Activated T-cell treated with anti-CD3 and anti-CD28 coated beads, Interleukin-2, amount 50 U/mL, for 4 hours (primary cell): ENCODE measurements around the gene XPO4. TPM values are rescaled to one million over a fixed set of nuclear protein-coding genes. Genes with fewer than 3 reads are reported as not detected.

ENCODE experiments used
- ATAC-seq, 2 donors: fragments of 200-7000 bp; cut with Tn5 transposase; one replicate each; pipeline ENCODE4 v1.10.0; 2021
- DNase-seq: peaks from one replicate; pipeline ENCODE4 v3.0.0-alpha.2; 2020
- H3K27me3 Mint-ChIP-seq: one replicate; pipeline ENCODE4 v1.8.0; 2021; ENCODE audit warnings: low read depth, mixed read lengths
- H3K36me3 Mint-ChIP-seq: one replicate; pipeline ENCODE4 v1.8.0; 2022; ENCODE audit warnings: mixed read lengths; ENCODE audit not compliant: insufficient read depth
- H3K4me1 Mint-ChIP-seq: one replicate; pipeline ENCODE4 v1.8.0; 2021; ENCODE audit warnings: low read depth, mixed read lengths
- H3K4me3 Mint-ChIP-seq: one replicate; pipeline ENCODE4 v1.8.0; 2021; ENCODE audit warnings: mild to moderate bottlenecking, moderate library complexity, mixed read lengths
- H3K9me3 Mint-ChIP-seq: one replicate; pipeline ENCODE4 v1.8.0; 2021; ENCODE audit warnings: mixed read lengths
- total RNA-seq, 3 donors: library from RNA; stranded (reverse); gene quantifications; one replicate each; pipeline ENCODE4 v1.2.1, GENCODE V29; 2021

XPO4 gene
- total RNA-seq, 3 donors from 2014 or later: 31.6 to 38.5 (median 38.1) TPM

DNA sequence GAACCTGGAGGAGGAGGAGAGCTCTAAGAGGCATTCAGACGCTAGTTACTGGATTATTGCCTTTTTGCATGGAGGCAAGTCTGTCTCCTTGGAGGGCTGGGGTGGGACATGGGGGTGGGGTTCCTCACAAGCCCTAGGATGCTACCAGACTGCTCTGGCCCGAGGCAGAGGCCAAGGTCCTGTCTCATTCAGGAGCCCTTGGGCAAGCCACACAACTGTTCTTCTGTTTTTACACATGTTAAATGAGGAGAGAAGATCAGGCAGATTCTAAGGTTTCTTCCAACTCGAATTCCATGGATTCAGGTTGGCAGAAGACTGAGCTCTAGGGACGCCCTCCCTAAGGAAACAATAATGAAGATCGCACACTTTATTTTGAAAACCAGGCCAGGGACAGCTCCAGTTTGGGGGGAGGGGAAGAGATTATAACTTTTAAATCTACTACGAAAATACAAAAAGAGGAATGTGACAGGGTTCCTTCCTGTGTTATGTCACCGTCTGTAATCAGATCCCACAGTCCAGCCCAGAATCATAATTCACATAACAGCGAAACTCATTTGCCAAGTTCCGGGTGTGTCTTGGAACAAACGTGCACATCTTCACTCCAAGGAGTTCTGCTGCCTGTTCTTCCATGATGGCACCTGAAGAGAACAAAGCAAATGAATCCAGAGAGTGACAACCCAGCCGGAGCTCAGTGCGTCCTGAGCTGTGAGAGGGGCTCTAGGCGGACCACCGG, 173.8 kb downstream of the XPO4 start:
- no peaks in the 10 kb centered on the region for H3K9me3 Mint-ChIP-seq
- no peak for DNase-seq
- no peaks in the 10 kb centered on the region for H3K27me3 Mint-ChIP-seq
- H3K4me1 Mint-ChIP-seq: no peaks in the 10 kb centered on the region
- no peak for ATAC-seq
- H3K36me3 Mint-ChIP-seq: peaks cover 15% of the 10 kb centered on the region
- H3K4me3 Mint-ChIP-seq: no peak overlapping the region

DNA sequence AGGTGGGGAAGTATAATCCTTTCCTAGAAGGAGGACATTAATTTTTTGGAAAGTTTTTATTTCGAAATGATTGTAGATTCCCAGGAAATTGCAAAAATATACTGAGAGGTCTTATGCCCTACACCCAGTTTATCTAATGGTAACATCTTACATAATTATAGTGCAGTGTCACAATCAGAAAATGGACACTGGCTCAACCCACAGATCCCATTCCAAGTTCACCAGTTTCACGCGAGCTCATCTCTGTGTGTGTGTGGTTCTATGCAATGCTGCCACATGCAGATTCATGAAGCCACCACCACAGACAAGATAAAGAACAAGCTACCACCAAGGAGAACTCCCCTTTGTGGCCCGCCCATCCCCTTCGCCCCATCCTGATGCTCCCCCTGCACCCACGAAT, 174.7 kb downstream of the XPO4 start:
- ATAC-seq (no peak), DNase-seq (no peak)
- H3K27me3 Mint-ChIP-seq: peaks cover 4% of the 10 kb centered on the region
- H3K36me3 Mint-ChIP-seq: peaks cover 15% of the 10 kb centered on the region
- no peaks in the 10 kb centered on the region for H3K4me1 Mint-ChIP-seq
- no peak overlapping the region for H3K4me3 Mint-ChIP-seq
- no peaks in the 10 kb centered on the region for H3K9me3 Mint-ChIP-seq

Other genes with a start within 250 kb of the XPO4 start
- 1 to 10 TPM in 2 of 3 donors, under 1 TPM in 1; 0.82 to 1.3 (median 1.0) TPM for gene IL17D, start 199.0 kb downstream of the XPO4 start, total RNA-seq
- 10 to 100 TPM; 10.2 to 10.9 (median 10.5) TPM for gene EEF1AKMT1, start 128.8 kb downstream of the XPO4 start, total RNA-seq
- 1 to 10 TPM in 2 of 3 donors, under 1 TPM in 1; 0.71 to 1.3 (median 1.2) TPM for gene LATS2, start 158.8 kb upstream of the XPO4 start, total RNA-seq
- 100 to 1,000 TPM; 317 to 345 (median 339) TPM for gene SAP18, start 237.4 kb upstream of the XPO4 start, total RNA-seq